Measurements from ENCODE around the gene HLA-DMB.

Gene HLA-DMB

DNA sequence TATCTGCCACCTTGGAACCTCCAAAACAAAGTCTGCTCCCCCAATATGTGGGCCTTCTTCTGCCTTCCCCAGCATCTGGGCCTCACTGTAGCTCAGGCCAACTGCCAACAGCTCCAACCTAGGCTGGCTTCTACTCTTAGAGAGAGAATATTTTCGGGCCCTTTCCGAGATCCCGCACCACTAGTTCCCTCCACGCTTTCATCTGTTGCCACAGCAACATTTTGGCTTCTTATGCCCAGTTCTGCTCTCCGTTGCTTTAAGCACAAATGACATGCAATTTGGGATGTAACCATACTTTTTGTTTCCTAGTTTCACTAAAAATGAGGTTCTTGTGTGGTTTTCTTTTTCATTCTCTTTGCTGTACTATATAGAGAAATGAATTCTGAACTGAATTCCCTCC, 53.2 kb downstream of the HLA-DMB start:
- Mint-ChIP-seq H3K27me3 (no peaks in the 10 kb centered on the region), H3K36me3 (no peaks in the 10 kb centered on the region), H3K4me3 (no peak overlapping the region), H3K4me1 (peaks cover 33 to 65% of the 10 kb centered on the region in 2 donors), H3K9me3 (no peaks in the 10 kb centered on the region), H3K27ac (no peak overlapping the region)
- DNase-seq (no peak), ATAC-seq (replicated peaks) (no peak)

DNA sequence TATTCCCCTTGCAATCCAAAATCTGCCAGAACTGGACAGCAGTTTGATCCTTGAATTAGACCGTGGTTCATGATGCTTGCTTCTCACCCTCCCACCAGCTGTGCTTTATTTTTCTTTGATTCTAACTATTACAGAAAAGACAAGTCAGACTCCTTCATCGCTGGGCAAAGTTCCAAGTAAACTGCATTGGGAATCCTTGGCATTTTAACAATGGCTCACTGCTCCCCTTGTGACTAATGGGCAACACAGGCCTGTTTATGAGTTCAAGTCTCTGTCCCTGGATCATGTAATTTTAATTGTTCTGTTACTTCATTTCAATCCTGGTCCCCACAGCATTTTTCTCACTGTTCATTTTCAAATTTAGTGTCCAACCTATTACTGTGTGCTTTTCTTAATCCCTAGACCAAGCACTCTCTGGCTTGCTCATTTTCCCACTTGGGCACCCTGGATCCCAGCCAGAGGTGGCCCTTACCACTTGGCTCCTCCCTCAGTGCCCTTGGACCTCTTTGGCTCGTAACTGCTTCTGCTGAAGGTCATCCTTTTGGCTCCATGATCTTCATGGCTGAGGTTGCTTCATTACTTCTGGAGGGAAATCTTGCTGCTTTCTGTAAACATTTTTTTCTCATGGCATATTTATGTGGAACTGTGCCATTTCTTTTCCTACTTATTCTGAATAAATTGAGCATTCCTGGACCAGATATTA, 54.0 kb downstream of the HLA-DMB start:
- no peaks in the 10 kb centered on the region for H3K9me3 Mint-ChIP-seq
- no peak for DNase-seq
- no peak for ATAC-seq (replicated peaks)
- no peaks in the 10 kb centered on the region for H3K27me3 Mint-ChIP-seq
- H3K36me3 Mint-ChIP-seq: no peaks in the 10 kb centered on the region
- peaks cover 36 to 63% of the 10 kb centered on the region in 2 donors for H3K4me1 Mint-ChIP-seq
- H3K4me3 Mint-ChIP-seq: no peak overlapping the region
- H3K27ac Mint-ChIP-seq: no peak overlapping the region

DNA sequence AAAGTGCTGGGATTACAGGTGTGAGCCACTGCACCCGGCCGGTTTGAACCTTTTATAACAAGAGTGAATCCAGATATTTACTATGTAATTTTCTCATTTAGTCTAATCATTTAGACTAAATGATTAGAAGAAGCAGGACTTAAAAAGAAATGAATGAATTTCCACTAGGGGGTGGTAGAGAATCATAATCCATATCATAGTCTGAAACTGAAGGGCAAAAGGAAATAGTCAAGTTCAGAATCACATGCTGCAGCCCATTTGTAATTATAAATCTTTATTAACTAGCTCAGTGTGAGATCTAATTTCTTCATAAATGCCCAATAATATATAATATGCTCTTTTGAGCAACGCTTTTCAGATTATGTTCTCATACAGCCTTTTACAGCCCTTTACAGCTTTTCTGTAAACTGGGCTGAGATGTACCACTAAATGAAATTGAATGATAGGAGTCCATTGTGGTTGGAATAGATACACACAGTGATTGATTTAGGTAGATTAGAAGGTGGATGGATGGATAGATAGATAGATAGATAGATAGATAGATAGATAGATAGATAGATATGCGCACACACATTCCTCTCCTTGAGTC, 55.0 kb downstream of the HLA-DMB start:
- DNase-seq (no peak), ATAC-seq (replicated peaks) (peak; percentile 80)
- Mint-ChIP-seq H3K27me3 (no peaks in the 10 kb centered on the region), H3K36me3 (no peaks in the 10 kb centered on the region), H3K4me3 (no peak overlapping the region), H3K9me3 (no peaks in the 10 kb centered on the region), H3K4me1 (peaks cover 33 to 63% of the 10 kb centered on the region in 2 donors), H3K27ac (no peak overlapping the region)

All from stimulated activated naive B cell treated with anti-CD40 and anti-IgM and Interleukin-4, amounts not matched to agents 10 μg/mL and 1 μg/mL and 100 μg/mL, for 72 hours (primary cell).